Ishikawa (cell line): Measurements from ENCODE around the gene STK32C.

ENCODE experiments used
- FOXM1 ChIP-seq: IDR thresholded peaks from 2 replicates; pipeline ENCODE4 v1.6.1; 2012; ENCODE audit warnings: low read depth, borderline replicate concordance
- TAF1 ChIP-seq: IDR thresholded peaks from 2 replicates; pipeline ENCODE4 v1.6.1; 2012; ENCODE audit warnings: low read depth, mild to moderate bottlenecking
- ZBTB7A ChIP-seq: IDR thresholded peaks from 2 replicates; pipeline ENCODE4 v1.6.1; 2012; ENCODE audit warnings: low read depth

GRCh38 chr10:132179551-132180392, 128.0 kb downstream of the STK32C start:
- no peak for TF ChIP-seq FOXM1
- TF ChIP-seq TAF1 = no peak
- TF ChIP-seq ZBTB7A = no peak
